LoVo (cell line): ENCODE data around the gene SPATA16.
"Not testable (repeated sequence)": the region's sequence is repeated elsewhere in the genome, so short reads cannot be mapped to it uniquely, and the experiment has no call there.

Experiments
- DNase-seq: peaks from one replicate; pipeline ENCODE4 v3.0.0-alpha.2; 2016; ENCODE audit warnings: low spot score

The SPATA16 gene

DNA sequence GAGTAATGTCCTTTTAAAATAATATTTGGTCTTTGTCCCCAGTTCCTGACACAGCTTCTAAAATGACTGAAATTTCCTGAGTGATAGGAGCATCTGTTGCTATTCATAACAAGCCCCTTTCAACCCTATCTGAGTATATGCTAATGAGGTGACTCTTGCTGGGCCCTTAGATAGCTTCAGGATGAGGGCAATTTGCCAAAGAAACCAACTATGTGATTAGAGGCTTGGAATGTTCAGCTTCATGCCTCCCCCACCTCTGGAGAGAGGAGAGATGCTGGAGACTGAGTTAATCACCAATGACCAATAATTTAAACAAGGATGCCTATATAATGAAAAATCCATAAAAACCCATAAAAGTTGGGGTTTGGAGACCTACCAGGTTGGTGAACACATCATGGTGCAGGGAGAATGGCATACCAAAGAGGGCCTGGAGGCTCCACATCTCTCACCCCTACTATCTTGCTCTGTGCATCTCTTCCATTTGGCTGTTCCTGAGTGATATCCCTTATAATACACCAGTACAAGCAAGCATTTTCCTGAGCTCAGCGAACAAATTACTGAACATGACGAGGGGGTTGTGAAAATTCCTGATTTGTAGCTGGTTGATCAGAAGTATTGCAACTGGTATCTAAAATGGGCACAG lies 201.3 kb downstream of the SPATA16 start:
- no peak for DNase-seq

DNA sequence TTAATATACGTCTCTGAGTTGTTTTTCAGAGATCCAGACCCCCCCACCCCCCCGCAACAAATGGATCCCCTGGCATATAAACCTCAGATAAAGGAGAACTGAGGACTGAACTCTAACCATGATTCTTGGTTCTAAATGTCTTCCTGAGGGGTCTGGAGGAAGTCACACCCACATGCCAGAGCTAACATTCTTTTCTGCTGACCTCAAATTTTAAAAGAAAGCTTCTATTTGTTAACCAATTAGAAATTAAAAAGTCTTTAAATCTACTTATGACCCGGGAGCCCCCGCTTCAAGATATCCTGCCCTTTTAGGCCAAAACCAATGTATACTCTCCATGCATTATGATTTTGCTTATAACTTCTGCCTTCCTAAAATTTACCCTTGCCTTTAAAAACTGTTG lies 202.2 kb downstream of the SPATA16 start:
- DNase-seq, result no peak

DNA sequence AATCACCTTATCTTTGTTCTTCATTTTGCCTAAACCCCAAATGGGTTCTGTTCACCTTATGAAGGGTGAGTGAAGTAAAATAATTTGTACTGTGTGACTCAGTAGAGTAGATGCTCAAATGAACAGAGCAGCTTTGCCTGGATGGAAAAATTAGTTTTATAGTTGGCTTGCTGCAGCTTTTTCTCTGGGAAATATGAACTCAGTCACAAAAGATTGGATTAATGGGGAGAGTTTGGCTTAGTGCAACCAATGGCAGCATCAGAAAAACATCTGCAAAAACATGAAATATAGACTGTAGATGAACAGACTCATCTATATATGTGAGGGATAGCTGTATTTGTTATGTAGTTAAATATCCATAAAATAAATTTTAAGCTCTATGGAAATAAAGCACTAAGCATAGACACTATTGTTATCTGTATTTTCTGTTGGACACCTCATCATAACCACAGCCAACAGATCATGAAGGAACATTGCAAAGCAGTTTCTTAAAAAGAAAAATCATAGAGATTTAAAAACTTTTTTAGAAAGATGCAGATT lies 209.2 kb downstream of the SPATA16 start:
- DNase-seq, result no peak

DNA sequence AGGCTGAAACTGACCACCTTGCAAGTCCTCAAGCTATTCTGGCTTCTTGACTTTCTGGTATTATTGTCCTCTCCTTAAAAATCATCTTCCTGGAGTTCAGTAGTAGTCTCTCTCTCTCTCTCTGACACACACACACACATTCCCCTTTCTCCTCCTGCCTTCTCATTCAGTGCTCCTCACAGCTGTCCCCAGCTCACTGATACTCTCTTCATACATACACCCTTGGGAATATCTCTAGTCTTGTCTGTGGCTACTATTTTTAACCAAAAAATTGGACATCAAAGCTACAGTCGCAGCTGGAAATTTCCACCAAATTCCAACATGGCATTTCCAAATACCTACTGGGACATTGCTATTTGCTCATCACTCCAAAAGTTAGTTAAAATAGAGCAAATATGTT lies 211.6 kb downstream of the SPATA16 start:
- no peak for DNase-seq

DNA sequence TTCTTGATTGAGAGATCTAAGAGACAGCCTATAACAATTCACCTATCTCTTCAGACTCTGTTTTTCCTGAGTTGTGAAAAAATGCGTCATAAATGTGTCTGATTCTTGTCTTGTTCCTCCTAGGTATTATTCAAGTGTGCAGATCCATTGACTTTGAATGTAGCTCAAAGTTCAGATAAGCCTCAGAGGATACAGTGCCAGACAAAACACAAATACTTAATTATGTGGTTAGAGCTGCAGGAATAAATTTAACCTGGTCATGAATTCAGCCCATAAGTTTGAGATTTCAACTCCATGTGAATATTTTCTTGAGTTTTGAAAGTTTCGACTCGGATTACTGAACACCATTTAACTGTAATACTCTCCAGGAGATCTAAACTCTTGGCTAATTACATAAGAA lies 216.5 kb downstream of the SPATA16 start:
- DNase-seq, result no peak

DNA sequence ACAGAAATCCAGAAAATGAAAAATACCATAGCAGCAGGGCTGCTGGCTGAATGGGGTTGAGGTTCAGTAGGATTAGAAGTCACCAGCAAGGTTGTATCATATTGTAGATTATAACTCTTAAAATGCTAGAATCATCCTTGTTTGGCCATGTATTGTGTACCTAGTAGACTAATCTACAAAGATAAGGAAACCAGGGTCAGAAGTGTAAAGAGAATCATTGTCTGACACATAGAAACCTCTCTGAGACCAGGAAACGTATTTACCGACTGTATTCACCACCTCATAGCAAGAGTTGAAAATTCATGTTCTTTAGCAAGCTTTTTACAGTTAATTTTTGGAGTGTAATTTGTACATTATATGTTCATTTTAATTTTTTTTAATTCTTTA lies 221.7 kb downstream of the SPATA16 start:
- no peak for DNase-seq

DNA sequence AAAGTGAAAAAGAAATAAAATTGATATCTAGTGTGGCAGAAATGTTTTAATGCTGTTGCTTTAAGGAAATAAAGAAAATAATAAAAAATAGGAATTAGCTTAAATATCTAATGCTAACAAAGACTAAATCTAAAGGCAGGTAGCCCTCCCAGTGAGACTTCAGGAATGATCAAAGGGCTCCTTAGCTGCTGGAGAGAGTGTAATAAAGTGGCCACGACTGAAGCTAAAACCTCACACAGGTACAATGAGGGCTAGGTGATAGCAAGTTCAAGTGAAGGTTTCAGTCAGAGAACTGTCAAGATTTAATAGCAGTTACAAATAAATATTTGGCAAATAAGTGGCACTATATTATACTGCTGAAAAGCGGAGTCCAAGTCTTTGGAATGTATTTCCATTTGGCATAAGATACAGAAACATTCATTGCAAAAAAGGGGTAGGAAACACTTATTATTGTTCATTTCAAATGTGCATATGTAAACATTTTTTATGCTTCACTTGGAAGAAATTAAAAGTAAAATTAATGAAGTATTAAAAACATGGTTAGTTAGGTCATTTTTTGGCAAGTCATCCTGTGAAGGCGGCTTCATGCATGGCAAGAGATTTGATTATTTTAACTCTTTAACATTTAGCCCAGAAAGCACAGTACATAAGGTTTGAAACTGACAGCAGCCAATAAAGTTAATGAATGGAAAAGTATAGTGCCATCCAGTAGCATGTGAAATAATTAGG lies 222.3 kb downstream of the SPATA16 start:
- DNase-seq, result no peak

DNA sequence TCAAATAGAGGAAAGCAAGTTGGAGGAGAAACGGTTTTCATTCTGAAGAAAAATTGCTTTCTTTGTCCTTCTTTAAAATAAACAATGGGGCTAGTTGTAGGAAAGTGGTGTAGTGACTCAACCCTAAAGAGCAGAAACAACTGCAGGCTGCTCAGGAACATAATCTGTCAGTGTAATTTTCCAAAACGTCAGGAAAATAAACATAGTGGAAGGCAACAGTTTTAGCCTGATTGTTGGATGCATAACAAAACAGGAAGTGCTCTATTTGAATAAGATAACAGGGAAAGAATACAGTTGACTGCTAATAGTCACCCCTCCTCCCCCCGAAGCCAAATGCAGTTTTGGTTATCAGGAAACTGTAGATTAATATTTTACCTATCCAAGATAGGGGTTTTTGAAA lies 222.9 kb downstream of the SPATA16 start:
- no peak for DNase-seq

DNA sequence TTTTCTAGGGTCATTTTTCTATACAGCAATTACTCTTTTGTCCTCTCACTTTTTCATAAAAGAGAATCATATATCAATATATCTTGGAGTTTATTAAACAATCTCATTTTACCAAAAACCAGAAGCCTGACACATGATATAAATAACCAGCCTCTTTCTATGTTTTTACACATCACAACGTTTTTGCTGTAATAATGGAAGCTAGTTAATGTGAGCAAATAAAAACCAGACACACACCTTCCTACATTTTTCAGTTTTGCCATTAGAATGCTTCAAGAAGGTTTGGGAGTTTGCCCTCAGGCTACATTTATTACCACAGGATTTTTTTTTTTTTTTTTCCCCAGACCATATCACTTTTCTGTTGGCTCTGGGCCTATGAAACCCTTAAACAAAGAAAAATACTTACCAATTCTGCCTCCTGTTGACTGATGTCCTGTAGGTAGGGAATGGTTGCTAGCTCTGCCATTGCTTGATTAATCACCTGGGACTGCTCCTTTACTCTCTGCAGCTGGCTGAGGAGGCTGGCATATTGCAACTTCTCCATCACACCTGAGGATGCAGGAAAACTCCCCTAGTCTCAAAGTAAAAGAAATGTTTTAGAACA lies 225.0 kb downstream of the SPATA16 start:
- DNase-seq, result no peak

DNA sequence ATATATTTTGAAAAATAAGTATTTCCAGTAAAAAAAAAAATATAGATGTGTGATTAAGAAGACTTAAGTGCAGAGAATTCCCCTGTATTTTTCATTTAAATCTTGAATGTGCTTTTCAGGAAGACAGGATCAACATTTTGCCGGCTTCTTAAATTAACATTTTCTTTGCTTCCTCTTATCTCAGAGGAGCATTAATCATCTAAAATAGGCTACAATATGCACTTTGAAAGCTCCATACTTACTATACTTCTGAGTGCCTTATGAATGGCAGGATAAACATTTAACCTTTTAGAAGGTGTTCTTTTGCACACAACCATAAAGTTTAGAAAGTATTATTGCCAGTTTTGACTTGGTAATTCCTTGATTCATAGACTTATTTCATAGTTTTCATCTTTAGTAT lies 226.2 kb downstream of the SPATA16 start:
- no peak for DNase-seq

DNA sequence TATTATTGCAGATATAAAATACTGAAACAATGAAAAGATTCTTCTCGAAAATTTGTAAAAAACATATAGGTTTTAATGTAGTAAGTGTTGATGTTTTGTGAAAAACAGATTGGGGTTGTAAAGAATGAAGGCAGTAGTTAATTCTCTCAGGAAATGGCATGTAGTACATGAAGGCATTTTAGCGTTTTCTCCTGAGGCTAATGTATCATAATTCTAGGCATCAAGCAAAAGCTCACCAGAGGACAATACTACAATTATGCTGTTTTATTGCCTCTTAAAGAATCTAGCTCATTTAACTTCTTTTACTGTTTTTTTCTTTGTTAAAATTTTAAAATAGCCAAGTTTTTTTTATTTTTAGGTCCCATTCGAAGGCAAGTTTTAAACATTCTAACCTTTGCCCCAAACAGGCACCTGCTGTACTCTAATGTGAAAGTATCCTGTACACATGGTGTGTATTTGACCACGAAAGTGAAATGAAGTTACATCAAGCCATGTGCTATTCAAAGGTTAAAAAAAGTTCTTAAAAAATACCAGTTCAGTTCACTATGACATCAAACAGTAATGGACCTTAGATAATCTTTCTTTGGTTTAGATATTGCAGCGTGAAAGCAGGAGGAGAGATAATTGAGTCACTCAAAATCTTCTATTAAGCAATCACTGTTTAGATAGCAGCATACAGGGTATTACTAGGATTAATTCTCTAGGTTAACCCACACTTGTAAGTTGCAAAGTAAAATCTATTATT lies 227.0 kb downstream of the SPATA16 start:
- no peak for DNase-seq

DNA sequence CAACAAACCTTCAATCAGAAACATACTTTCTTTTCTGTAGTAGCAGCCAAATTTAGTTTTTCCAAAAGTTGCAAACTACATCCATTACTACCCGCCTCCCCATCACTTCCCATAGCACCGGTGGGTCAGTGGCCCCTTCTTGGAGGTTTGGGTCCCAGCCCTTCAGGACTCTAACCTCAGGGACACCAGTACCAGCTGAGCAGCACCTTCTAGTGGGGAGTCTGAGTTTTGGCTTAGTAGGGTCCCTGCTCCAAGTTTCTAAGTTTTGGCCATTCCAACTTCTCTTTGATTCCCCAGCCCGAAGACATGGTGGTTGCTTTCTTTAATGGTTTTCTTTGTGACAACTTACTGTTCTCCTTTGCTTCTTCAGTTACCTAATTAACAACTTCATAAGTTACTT lies 229.9 kb downstream of the SPATA16 start:
- no peak for DNase-seq

DNA sequence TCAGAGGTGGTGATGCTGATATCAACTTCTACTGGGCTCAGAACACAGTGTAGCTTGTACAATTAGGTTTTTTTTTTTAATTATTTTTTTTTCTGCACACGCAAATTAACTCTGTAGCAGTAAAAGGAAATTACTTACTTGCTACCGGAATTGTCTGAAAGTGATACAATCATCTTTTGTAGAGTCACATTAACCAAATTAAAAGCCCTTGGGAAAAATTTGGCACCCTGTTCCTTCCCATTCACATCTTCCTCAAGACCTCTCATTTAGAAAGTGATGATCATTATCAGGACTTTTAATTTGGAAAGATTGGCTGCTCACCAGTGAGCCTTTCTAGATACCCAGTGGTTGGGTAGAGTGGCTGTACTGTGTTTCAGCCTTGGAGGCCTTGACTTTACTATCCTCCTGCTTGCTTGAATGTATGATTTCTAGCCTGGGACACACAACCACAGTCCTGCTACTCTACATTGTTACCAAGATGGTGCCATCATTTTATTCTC lies 232.2 kb downstream of the SPATA16 start:
- DNase-seq, result no peak

DNA sequence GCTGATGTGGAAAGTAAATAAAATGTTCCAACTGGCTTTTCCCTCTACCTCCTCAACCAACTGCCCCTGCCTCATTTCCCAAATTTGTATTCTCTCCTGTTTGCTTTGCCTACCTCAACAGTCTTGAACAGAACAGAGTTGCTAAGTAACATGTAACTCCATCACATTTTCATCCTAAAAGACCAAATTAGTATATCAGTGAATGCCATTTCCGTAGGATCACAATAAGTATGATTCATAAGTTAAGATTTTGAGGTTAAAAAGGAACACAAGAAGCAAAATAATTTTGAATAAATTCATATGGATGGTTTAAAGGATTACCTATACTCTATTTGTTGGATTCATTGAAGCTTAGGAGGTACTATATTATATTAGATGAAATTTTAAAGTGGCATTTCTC lies 235.6 kb downstream of the SPATA16 start:
- no peak for DNase-seq

DNA sequence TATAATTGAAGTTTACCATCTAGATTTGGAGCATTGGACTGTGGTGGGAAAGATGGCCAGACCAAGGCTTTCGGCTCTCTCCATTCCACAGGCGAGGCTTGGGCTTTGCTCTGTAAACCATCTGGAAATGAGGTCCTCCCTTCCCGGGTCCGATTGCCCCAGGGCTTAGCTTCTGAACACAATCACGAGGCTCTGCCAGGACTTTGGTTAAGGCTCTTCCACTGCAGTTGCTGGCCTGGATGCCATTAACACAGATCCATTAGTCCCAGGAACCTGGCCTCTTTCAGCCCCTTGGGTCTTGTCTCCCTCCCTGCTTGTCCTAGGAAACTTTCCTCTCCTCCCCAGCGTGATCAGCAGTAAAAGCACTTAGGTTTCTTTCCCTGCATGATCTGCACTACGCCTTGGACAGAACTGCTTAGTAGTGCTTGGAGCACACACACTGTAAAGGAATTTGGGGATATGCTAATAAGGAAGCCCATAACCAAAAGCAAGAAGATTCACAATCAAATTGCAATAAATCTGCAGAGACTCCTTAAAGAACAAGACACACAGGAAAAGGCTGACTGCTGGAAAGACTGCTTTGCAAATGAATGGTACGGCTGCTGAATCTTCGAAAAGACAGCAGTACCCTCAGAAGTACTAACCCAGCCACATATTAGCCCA lies 236.2 kb downstream of the SPATA16 start:
- no peak for DNase-seq

DNA sequence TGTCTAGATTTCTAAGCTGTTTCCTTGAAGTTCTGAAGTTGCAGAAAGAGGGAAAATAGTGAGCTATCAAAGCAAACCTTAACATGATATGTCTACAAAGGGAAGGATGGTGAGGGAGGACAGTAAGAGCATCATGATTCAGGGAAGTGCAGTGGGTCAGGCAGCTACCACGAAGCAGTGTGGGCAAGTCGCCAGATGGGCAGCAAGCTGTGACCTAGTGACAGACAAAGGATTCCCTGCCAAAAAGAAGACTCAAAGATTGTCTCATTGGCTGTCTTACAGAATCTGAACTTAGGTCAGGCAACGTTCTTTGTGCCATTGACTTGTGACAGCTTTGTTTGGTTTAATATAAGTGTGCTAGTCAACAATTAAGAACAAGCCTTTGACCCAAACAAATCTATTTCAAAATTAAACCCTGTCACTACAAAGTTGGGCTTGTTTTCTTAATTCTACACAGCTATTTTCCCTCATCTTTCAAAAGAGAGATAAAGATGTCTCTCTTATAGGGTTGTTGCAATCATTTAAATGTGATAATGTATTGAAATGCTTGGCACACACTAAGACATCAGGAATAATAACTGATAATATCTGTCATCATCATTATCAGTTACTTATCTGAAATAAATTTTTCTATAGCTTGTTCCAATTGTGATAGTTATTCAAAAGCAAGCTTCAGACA lies 237.3 kb downstream of the SPATA16 start:
- no peak for DNase-seq

DNA sequence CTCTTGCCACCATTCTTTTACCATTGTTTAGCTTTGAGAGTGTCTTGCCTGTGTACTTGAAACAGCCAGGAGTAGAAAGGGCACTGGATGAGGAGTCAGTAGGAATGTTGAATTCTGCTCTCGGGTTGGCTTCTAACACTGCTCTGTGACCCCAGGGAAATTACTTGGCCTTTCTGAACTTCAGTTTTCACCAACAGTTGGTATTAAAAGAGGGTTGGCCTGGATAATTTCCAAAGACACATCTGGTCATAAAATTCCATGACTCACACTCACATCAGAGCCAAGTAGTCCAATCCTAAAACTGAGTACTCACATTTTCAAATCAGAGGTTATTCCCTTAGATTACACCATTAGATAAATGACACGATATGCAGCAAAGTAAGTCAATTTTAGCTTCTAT lies 248.9 kb downstream of the SPATA16 start:
- no peak for DNase-seq

DNA sequence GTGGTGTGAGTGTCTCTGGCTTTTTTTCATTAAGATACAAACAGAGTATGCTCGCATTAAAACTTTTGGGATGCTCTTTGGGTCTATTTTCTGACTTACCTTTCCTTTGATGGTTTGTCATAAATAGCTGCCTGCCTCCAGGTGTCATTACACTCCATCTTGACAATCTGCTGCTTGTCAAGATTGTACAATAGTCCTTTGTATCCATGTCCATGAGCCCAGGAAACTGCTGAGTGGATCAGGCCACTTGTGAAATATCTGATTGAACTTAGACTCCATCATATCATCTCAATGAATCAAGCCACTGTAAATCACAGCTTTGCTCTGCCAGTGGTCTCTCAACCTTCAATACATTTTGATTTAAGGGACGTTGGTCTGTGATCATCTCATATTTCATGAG lies 255.3 kb downstream of the SPATA16 start:
- DNase-seq, result no peak

DNA sequence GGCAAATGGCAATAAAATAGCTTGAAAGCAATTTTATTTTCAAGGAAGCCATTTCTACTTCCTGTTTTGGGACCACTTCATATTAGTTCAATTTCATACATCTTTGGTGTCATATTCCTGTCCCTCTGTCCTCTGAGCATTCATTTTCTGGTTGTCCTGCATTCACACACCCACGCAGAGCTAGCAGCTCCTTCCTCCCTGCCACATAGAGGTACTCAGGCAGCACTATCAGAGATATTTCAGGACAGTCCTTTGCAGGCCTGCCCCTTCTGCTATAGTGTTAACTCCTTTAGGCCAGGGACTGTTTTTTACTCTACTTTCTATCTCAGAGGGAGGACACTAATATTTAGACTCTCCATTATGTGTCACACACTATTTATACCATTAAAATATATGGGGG lies 258.5 kb downstream of the SPATA16 start:
- no peak for DNase-seq

DNA sequence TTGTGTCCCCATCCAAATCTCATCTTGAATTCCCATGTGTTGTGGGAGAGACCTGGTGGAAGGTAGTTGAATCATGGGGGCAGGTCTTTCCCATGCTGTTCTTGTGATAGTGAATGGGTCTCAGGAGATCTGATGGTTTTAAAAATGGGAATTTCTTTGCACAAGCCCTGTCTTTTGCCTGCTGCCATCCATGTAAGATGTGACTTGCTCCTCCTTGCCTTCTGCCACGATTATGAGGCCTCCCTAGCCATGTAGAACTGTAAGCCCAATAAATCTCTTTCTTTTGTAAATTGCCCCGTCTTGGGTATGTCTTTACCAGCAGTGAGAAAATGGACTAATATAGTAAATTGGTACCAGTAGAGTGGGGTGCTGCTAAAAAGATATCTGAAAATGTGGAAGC lies 261.7 kb downstream of the SPATA16 start:
- not testable (repeated sequence) for DNase-seq

DNA sequence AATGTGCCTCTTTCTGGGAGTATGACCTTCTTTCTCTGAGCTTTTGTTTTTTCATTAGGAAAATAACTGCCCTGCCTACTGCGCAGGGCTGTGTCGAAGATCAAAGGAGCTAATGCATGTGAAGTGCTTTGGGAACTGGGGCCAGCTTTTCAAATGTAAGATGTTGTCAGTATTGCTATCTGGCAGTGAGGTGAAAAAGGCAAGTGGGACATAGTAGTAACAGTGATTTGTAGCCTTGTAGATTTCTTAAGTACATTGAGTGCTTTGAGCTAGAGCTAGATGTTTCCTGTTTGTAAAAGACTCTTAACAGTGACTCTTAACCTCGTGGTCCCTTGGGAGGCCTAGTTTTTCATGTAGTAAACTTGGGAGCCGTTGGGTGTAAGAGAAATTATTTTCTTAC lies 264.0 kb downstream of the SPATA16 start:
- DNase-seq, result no peak
